Left lung (tissue), 10 donors: ENCODE results near the gene SCYL2. TPM values are rescaled to one million over a fixed set of nuclear protein-coding genes. Genes with fewer than 3 reads are reported as not detected.
"Not testable (repeated sequence)": the region's sequence is repeated elsewhere in the genome, so short reads cannot be mapped to it uniquely, and the experiment has no call there.

Source experiments
- ATAC-seq: fragments of 200-7000 bp; cut with Tn5 transposase; one replicate; pipeline ENCODE4 v1.9.1; 2020; ENCODE audit warnings: moderate library complexity
- DNase-seq, 4 donors: peaks; one replicate each; pipeline ENCODE4 v3.0.0-alpha.2; 2013 to 2020
- H3K27ac ChIP-seq, 2 donors: fragments of 200-600 bp; sonication (generic) in 1 of 2; one replicate each; pipeline versions ENCODE4 v1.5.0 to v1.8.0; 2020 to 2021
- H3K27me3 ChIP-seq, 2 donors: fragments of 200-600 bp; sonication (generic) in 1 of 2; one replicate each; pipeline versions ENCODE4 v1.5.0 to v1.8.0; 2020 to 2021
- H3K36me3 ChIP-seq, 2 donors: fragments of 200-600 bp; sonication (generic) in 1 of 2; one replicate each; pipeline versions ENCODE4 v1.5.0 to v1.8.0; 2020 to 2021
- H3K4me1 ChIP-seq, 2 donors: fragments of 200-600 bp; one replicate each; pipeline ENCODE4 v1.8.0; 2021
- H3K4me3 ChIP-seq, 2 donors: fragments of 200-600 bp; sonication (generic) in 1 of 2; one replicate each; pipeline versions ENCODE4 v1.5.0 to v1.8.0; 2020 to 2021; ENCODE audit warnings: mild to moderate bottlenecking in 1 of 2
- H3K9me3 ChIP-seq, 2 donors: fragments of 200-600 bp; sonication (generic) in 1 of 2; one replicate each; pipeline versions ENCODE4 v1.5.0 to v1.8.0; 2020 to 2021
- CTCF ChIP-seq, 2 donors: fragments of 200-600 bp; sonication (generic) in 1 of 2; IDR thresholded peaks; one replicate each; pipeline versions ENCODE4 v1.5.0 to v1.8.0; 2021; ENCODE audit warnings: antibody characterized with exemption in 2 of 2
- intact Hi-C, 2 donors: fragments of 100-400 bp; cut with DNase I; formaldehyde crosslinking; loops; one replicate each; pipeline versions ENCODE4 v1.11.2 to v1.14.2; 2022
- polyA plus RNA-seq, 6 donors: library from polyadenylated mRNA; unstranded; fragments of 120-200 nt; gene quantifications; one replicate each; pipeline ENCODE4 v1.2.1, GENCODE V29; 2013; ENCODE audit not compliant: insufficient read length in 6 of 6
- total RNA-seq, 2 donors: library from RNA; stranded (reverse); fragmentation: NEBNext Ultra II Directional; extraction: Animal tissue kit (Norgen Biotek cat#: 25700); gene quantifications; one replicate each; pipeline ENCODE4 v1.2.1, GENCODE V29; 2021
- donor health status: DM: no; HTN: yes; CAD: no.
- donor health status: DM: no; HTN: no; CAD: no.

The SCYL2 gene
- total and polyA plus RNA-seq, 8 donors: 48.9 to 69.9 (median 60.8) TPM

- no peaks in the 10 kb centered on the region for H3K4me1 ChIP-seq
- peaks cover 0 to 61% of the 10 kb centered on the region in 2 donors for H3K36me3 ChIP-seq
- TF ChIP-seq CTCF (IDR thresholded peaks at IDR 0.05): no peak
- DNase-seq (no peak), ATAC-seq (no peak)
- no peak overlapping the region for H3K4me3 ChIP-seq
- intact Hi-C loops: no loop called here
- H3K27me3 ChIP-seq: no peaks in the 10 kb centered on the region
- no peak overlapping the region for H3K27ac ChIP-seq
- no peaks in the 10 kb centered on the region for H3K9me3 ChIP-seq
Observed at GRCh38 chr12:100295764-100296555, 29.0 kb downstream of the SCYL2 start.

GRCh38 chr12:100302081-100302480 is 35.1 kb downstream of the SCYL2 start:
- ATAC-seq (no peak), DNase-seq (no peak)
- Histone ChIP-seq H3K9me3 (no peaks in the 10 kb centered on the region), H3K27me3 (no peaks in the 10 kb centered on the region), H3K36me3 (peaks cover 0 to 75% of the 10 kb centered on the region in 2 donors), H3K4me3 (no peak overlapping the region), H3K27ac (no peak overlapping the region), H3K4me1 (no peaks in the 10 kb centered on the region)
- TF ChIP-seq CTCF (IDR thresholded peaks at IDR 0.05): no peak
- intact Hi-C loops: no loop called here

GRCh38 chr12:100303831-100304230 is 36.9 kb downstream of the SCYL2 start:
- no peak for TF ChIP-seq CTCF (IDR thresholded peaks at IDR 0.05)
- Histone ChIP-seq H3K36me3 (peaks cover 0 to 62% of the 10 kb centered on the region in 2 donors), H3K4me1 (no peaks in the 10 kb centered on the region), H3K27ac (no peak overlapping the region), H3K4me3 (no peak overlapping the region), H3K9me3 (no peaks in the 10 kb centered on the region), H3K27me3 (no peaks in the 10 kb centered on the region)
- DNase-seq (no peak), ATAC-seq (no peak)
- intact Hi-C loops: no loop called here

- DNase-seq, H3K4me3 ChIP-seq, H3K27ac ChIP-seq, H3K9me3 ChIP-seq, ATAC-seq, intact Hi-C loops, H3K27me3 ChIP-seq, H3K4me1 ChIP-seq: not testable (repeated sequence)
- H3K36me3 ChIP-seq: peaks cover 0 to 59% of the 10 kb centered on the region in 2 donors
Observed at GRCh38 chr12:100304334-100304733, 37.4 kb downstream of the SCYL2 start.

GRCh38 chr12:100308138-100308537 is 41.2 kb downstream of the SCYL2 start:
- intact Hi-C loops, H3K4me3 ChIP-seq, ATAC-seq, H3K4me1 ChIP-seq, H3K27ac ChIP-seq, H3K27me3 ChIP-seq, DNase-seq, H3K9me3 ChIP-seq: not testable (repeated sequence)
- peaks cover 0 to 56% of the 10 kb centered on the region in 2 donors for H3K36me3 ChIP-seq

DNA sequence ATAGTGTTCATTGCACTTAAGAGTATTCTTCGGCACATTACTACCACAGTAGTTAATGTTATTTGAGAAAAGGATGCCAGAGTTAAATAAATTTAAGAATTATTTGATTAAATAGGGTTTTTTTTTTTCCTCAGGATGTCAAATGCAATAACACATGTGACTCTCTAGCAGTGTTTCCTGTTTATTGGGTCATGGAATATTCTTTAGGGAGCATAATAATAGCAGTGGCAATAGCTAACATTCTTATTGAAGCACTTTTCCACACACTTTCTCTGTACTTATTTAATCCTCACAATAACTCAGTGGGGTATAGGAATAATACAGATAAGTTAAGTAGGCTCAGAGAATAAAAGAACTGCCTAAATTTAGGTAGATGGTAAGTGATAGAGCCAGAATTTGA is 44.3 kb downstream of the SCYL2 start:
- DNase-seq: no peak
- H3K4me1 ChIP-seq: no peaks in the 10 kb centered on the region
- no peak for ATAC-seq
- intact Hi-C loops: no loop called here
- no peaks in the 10 kb centered on the region for H3K9me3 ChIP-seq
- H3K4me3 ChIP-seq: no peak overlapping the region
- no peak overlapping the region for H3K27ac ChIP-seq
- H3K36me3 ChIP-seq: peaks cover 0 to 65% of the 10 kb centered on the region in 2 donors
- no peak for TF ChIP-seq CTCF (IDR thresholded peaks at IDR 0.05)
- no peaks in the 10 kb centered on the region for H3K27me3 ChIP-seq
